DMS 273 (cell line): ENCODE measurements around the gene ZNF106.

ENCODE experiments used
- DNase-seq: peaks from one replicate; lab custom pipeline; 2025; ENCODE audit not compliant: unreplicated experiment; lab: John Stamatoyannopoulos, UW

ZNF106 gene

GRCh38 chr15:42371096-42371495 lies 119.8 kb downstream of the ZNF106 start:
- peak; percentile 15 for DNase-seq

- no peak for DNase-seq
Measured at GRCh38 chr15:42368096-42368495, 122.8 kb downstream of the ZNF106 start.

GRCh38 chr15:42367041-42367440 lies 123.9 kb downstream of the ZNF106 start:
- no peak for DNase-seq

GRCh38 chr15:42365921-42366550 lies 124.9 kb downstream of the ZNF106 start:
- DNase-seq: no peak

GRCh38 chr15:42364529-42364928 lies 126.4 kb downstream of the ZNF106 start:
- peak; percentile 47 for DNase-seq

GRCh38 chr15:42363942-42364341 lies 127.0 kb downstream of the ZNF106 start:
- DNase-seq: no peak

GRCh38 chr15:42363487-42363886 lies 127.5 kb downstream of the ZNF106 start:
- no peak for DNase-seq
